ENCODE data around the gene UBE2V1.
"Not testable (repeated sequence)": the region's sequence is repeated elsewhere in the genome, so short reads cannot be mapped to it uniquely, and the experiment has no call there.

Gene UBE2V1

GRCh38 chr20:50136822-50137599 lies 24.1 kb upstream of the UBE2V1 start:
- peak; percentile 55 for DNase-seq

GRCh38 chr20:50135157-50135556 lies 22.2 kb upstream of the UBE2V1 start:
- not testable (repeated sequence) for DNase-seq

GRCh38 chr20:50133474-50134217 lies 20.7 kb upstream of the UBE2V1 start:
- DNase-seq, result no peak

GRCh38 chr20:50133041-50133440 lies 20.1 kb upstream of the UBE2V1 start:
- DNase-seq, result no peak

GRCh38 chr20:50130995-50131394 lies 18.0 kb upstream of the UBE2V1 start:
- DNase-seq, result no peak

GRCh38 chr20:50130356-50130723 lies 17.4 kb upstream of the UBE2V1 start:
- DNase-seq, result no peak

GRCh38 chr20:50129662-50130355 lies 16.9 kb upstream of the UBE2V1 start:
- DNase-seq, result no peak

GRCh38 chr20:50128520-50128905 lies 15.6 kb upstream of the UBE2V1 start:
- DNase-seq, result no peak

- DNase-seq, result no peak
These were observed 14.9 kb upstream of the UBE2V1 start for GRCh38 chr20:50127587-50128519.

- no peak for DNase-seq
These were observed 13.7 kb upstream of the UBE2V1 start for GRCh38 chr20:50126662-50127061.

- DNase-seq, result no peak
These were observed 12.3 kb upstream of the UBE2V1 start for GRCh38 chr20:50125279-50125678.

- DNase-seq, result no peak
These were observed 11.5 kb upstream of the UBE2V1 start for GRCh38 chr20:50124496-50124895.

GRCh38 chr20:50123418-50123817 lies 10.5 kb upstream of the UBE2V1 start:
- no peak for DNase-seq

- DNase-seq, result no peak
These were observed 9.8 kb upstream of the UBE2V1 start for GRCh38 chr20:50122763-50123162.

GRCh38 chr20:50121858-50122271 lies 8.9 kb upstream of the UBE2V1 start:
- DNase-seq, result no peak

- peak; percentile 67 for DNase-seq
These were observed 8.2 kb upstream of the UBE2V1 start for GRCh38 chr20:50120935-50121693.

- DNase-seq, result no peak
These were observed 5.3 kb upstream of the UBE2V1 start for GRCh38 chr20:50118203-50118602.

GRCh38 chr20:50116368-50116999 lies 3.5 kb upstream of the UBE2V1 start:
- DNase-seq, result no peak

GRCh38 chr20:50115591-50116367 lies 2.8 kb upstream of the UBE2V1 start:
- DNase-seq, result peak; percentile 96

- no peak for DNase-seq
These were observed 2.1 kb upstream of the UBE2V1 start for GRCh38 chr20:50115041-50115512.
